Endothelial cell of umbilical vein (primary cell): Measurements from ENCODE around the gene SLC22A23.

ENCODE experiments used
- EZH2 ChIP-seq: IDR thresholded peaks from 2 replicates; pipeline ENCODE4 v1.6.1; 2012; ENCODE audit warnings: borderline replicate concordance, low read depth, mild to moderate bottlenecking, moderate library complexity, low read length, inconsistent platforms; ENCODE audit not compliant: severe bottlenecking
- FOS ChIP-seq: IDR thresholded peaks from 2 replicates; pipeline ENCODE4 v1.6.1; 2011; ENCODE audit warnings: mild to moderate bottlenecking, low read length, moderate library complexity, borderline replicate concordance; ENCODE audit not compliant: insufficient read depth
- POLR2A ChIP-seq: IDR thresholded peaks from 2 replicates; pipeline ENCODE4 v1.6.1; 2012; ENCODE audit warnings: low read depth, mild to moderate bottlenecking, control low read depth, low read length
- POLR2AphosphoS5 ChIP-seq: IDR thresholded peaks from 2 replicates; pipeline ENCODE4 v1.6.1; 2012; ENCODE audit warnings: low read depth, mild to moderate bottlenecking, control low read depth, low read length, moderate library complexity; ENCODE audit not compliant: insufficient read depth
- TF ChIP-seq, protein P1 (sequence below), 2 donors: IDR thresholded peaks; 1 replicate in 1 of 2; 2 replicates in 1 of 2; pipeline ENCODE4 v1.5.1; 2011; ENCODE audit warnings: low read length in 2 of 2, mild to moderate bottlenecking in 2 of 2, moderate library complexity in 2 of 2, control low read depth in 1 of 2, inconsistent platforms in 1 of 2, low read depth in 1 of 2; ENCODE audit not compliant: insufficient read depth in 1 of 2; ENCODE audit errors: extremely low read depth in 1 of 2

- TF ChIP-seq POLR2AphosphoS5 (no peak), POLR2A (no peak), FOS (no peak), EZH2 (no peak)
- TF ChIP-seq, protein P1, sequence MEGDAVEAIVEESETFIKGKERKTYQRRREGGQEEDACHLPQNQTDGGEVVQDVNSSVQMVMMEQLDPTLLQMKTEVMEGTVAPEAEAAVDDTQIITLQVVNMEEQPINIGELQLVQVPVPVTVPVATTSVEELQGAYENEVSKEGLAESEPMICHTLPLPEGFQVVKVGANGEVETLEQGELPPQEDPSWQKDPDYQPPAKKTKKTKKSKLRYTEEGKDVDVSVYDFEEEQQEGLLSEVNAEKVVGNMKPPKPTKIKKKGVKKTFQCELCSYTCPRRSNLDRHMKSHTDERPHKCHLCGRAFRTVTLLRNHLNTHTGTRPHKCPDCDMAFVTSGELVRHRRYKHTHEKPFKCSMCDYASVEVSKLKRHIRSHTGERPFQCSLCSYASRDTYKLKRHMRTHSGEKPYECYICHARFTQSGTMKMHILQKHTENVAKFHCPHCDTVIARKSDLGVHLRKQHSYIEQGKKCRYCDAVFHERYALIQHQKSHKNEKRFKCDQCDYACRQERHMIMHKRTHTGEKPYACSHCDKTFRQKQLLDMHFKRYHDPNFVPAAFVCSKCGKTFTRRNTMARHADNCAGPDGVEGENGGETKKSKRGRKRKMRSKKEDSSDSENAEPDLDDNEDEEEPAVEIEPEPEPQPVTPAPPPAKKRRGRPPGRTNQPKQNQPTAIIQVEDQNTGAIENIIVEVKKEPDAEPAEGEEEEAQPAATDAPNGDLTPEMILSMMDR (IDR thresholded peaks at IDR 0.05; ENCODE audit: extremely low read depth in 1 of 2, insufficient read depth in 1 of 2, low read depth in 1 of 2, low read length in 2 of 2) = no peak
These were observed 13.7 kb downstream of the SLC22A23 start for GRCh38 chr6:3443221-3443515.
